Measurements from ENCODE around the gene MYO18A.

DNA sequence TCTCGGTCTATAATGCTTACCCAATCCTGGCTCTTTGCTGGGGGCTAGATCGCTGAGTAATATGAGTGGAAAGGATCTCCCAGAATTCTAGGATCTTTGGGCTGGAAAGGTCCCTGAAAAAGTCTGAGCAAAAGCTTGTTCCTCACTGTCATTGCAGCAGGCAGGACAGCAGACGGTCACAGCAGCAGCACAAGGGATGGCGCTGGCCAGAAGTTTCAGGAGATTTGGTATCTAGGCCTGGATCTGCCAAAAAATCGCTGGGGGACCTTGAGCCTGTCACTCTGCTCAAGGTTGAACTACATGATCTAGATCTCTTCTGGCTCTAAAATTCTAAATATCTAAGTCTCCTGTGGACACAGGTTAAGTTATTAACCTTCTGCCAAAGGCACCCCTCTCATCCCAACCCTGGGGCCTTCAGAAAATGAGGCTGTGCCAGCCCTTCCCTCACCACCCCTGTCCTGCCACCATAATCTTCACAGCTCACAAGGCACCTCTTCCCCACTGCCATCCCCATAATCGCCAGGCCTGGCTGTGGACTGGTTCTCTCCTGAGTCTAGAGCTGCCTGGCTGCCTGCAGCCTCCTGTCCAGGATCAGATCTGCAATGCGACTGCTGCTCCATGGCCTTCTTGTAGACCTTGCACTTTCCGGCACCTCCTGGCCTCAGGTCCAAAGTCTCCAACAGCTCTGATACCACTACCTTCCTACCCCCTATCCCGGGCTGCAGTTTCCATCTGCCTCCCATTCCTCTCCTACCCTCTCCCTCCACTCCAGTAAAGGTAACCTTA, 10.2 kb downstream of the MYO18A start:
- TF ChIP-seq EZH2 (IDR thresholded peaks at IDR 0.05; ENCODE audit: low read length) = no peak
- TF ChIP-seq, protein P1, sequence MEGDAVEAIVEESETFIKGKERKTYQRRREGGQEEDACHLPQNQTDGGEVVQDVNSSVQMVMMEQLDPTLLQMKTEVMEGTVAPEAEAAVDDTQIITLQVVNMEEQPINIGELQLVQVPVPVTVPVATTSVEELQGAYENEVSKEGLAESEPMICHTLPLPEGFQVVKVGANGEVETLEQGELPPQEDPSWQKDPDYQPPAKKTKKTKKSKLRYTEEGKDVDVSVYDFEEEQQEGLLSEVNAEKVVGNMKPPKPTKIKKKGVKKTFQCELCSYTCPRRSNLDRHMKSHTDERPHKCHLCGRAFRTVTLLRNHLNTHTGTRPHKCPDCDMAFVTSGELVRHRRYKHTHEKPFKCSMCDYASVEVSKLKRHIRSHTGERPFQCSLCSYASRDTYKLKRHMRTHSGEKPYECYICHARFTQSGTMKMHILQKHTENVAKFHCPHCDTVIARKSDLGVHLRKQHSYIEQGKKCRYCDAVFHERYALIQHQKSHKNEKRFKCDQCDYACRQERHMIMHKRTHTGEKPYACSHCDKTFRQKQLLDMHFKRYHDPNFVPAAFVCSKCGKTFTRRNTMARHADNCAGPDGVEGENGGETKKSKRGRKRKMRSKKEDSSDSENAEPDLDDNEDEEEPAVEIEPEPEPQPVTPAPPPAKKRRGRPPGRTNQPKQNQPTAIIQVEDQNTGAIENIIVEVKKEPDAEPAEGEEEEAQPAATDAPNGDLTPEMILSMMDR (optimal IDR thresholded peaks at IDR 0.05 in 1 of 3, IDR thresholded peaks at IDR 0.05 in 1 of 3, conservative IDR thresholded peaks at IDR 0.05 in 1 of 3; ENCODE audit: extremely low read depth in 1 of 3, insufficient read depth in 2 of 3, low read length in 3 of 3) = no peak

Data from keratinocyte (primary cell).